Coronary artery (tissue), 2 donors: ENCODE data around the gene CFAP20DC.
"Not testable (repeated sequence)": the region's sequence is repeated elsewhere in the genome, so short reads cannot be mapped to it uniquely, and the experiment has no call there.

ENCODE experiments used
- DNase-seq: peaks from one replicate; pipeline ENCODE4 v3.0.0-alpha.2; 2017; ENCODE audit warnings: low spot score
- H3K27ac ChIP-seq, 2 donors: fragments of 200-600 bp; sonication (generic); one replicate each; pipeline ENCODE4 v1.5.1; 2016 to 2019
- H3K4me3 ChIP-seq: fragments of 200-600 bp; sonication (generic); 2 replicates; pipeline ENCODE4 v1.5.1; 2016; ENCODE audit warnings: mild to moderate bottlenecking, moderate library complexity
- CTCF ChIP-seq: fragments of 200-600 bp; sonication (generic); IDR thresholded peaks from one replicate; pipeline ENCODE4 v1.5.1; 2019; ENCODE audit warnings: antibody characterized with exemption

CFAP20DC gene

GRCh38 chr3:58858126-58858525 is 191.7 kb downstream of the CFAP20DC start:
- no peak for DNase-seq
- no peak for TF ChIP-seq CTCF
- no peak overlapping the region for H3K27ac ChIP-seq
- no peak overlapping the region for H3K4me3 ChIP-seq

- H3K27ac ChIP-seq, result no peak overlapping the region
- no peak for DNase-seq
- H3K4me3 ChIP-seq, result no peak overlapping the region
- TF ChIP-seq CTCF, result no peak
These were observed 192.4 kb downstream of the CFAP20DC start for GRCh38 chr3:58857402-58857801.

GRCh38 chr3:58848826-58849225 is 201.0 kb downstream of the CFAP20DC start:
- DNase-seq, result no peak
- Histone ChIP-seq H3K27ac (no peak overlapping the region), H3K4me3 (no peak overlapping the region)
- no peak for TF ChIP-seq CTCF

GRCh38 chr3:58842050-58842747 is 207.6 kb downstream of the CFAP20DC start:
- not testable (repeated sequence) for H3K4me3 ChIP-seq, DNase-seq, H3K27ac ChIP-seq

GRCh38 chr3:58840949-58841348 is 208.9 kb downstream of the CFAP20DC start:
- H3K4me3 ChIP-seq, result no peak overlapping the region
- DNase-seq, result no peak
- no peak overlapping the region for H3K27ac ChIP-seq
- no peak for TF ChIP-seq CTCF

- no peak for DNase-seq
- TF ChIP-seq CTCF, result no peak
- Histone ChIP-seq H3K27ac (no peak overlapping the region), H3K4me3 (no peak overlapping the region)
These were observed 209.9 kb downstream of the CFAP20DC start for GRCh38 chr3:58839964-58840363.

- H3K27ac ChIP-seq, result no peak overlapping the region
- DNase-seq, result no peak
- no peak for TF ChIP-seq CTCF
- H3K4me3 ChIP-seq, result no peak overlapping the region
These were observed 210.6 kb downstream of the CFAP20DC start for GRCh38 chr3:58839187-58839586.
